Endothelial cell of umbilical vein (primary cell): Measurements from ENCODE around the gene ITGB1.

Experiments used
- EZH2 ChIP-seq: IDR thresholded peaks from 2 replicates; pipeline ENCODE4 v1.6.1; 2012; ENCODE audit warnings: borderline replicate concordance, low read depth, mild to moderate bottlenecking, moderate library complexity, low read length, inconsistent platforms; ENCODE audit not compliant: severe bottlenecking
- POLR2A ChIP-seq: IDR thresholded peaks from 2 replicates; pipeline ENCODE4 v1.6.1; 2012; ENCODE audit warnings: low read depth, mild to moderate bottlenecking, control low read depth, low read length
- POLR2AphosphoS5 ChIP-seq: IDR thresholded peaks from 2 replicates; pipeline ENCODE4 v1.6.1; 2012; ENCODE audit warnings: low read depth, mild to moderate bottlenecking, control low read depth, low read length, moderate library complexity; ENCODE audit not compliant: insufficient read depth
- TF ChIP-seq, protein P1 (sequence below), 2 donors: IDR thresholded peaks; 1 replicate in 1 of 2; 2 replicates in 1 of 2; pipeline ENCODE4 v1.5.1; 2011; ENCODE audit warnings: low read length in 2 of 2, mild to moderate bottlenecking in 2 of 2, moderate library complexity in 2 of 2, control low read depth in 1 of 2, inconsistent platforms in 1 of 2, low read depth in 1 of 2; ENCODE audit not compliant: insufficient read depth in 1 of 2; ENCODE audit errors: extremely low read depth in 1 of 2
- TF ChIP-seq, protein P2 (sequence below): IDR thresholded peaks from 2 replicates; pipeline ENCODE4 v1.6.1; 2011; ENCODE audit not compliant: insufficient read depth, insufficient read length

DNA sequence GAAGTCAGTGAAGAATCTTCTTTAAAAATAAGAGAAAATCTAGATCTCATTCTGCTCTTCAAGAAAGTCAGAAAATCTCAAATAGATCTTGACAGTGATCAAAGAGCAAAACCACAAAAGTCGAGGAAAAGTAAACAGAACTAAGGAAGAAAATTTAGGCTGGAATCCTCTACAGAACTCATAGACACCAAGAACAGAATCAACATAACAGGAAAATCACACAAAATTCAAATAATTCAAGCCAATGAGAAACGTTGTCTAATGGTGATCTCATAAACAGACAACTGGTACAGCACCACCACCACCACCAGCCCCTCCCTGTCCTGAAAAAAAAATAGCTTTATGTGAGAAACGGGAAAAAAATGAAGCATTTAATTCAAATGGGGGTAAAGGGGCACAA lies 6.9 kb downstream of the ITGB1 start:
- TF ChIP-seq, protein P1, sequence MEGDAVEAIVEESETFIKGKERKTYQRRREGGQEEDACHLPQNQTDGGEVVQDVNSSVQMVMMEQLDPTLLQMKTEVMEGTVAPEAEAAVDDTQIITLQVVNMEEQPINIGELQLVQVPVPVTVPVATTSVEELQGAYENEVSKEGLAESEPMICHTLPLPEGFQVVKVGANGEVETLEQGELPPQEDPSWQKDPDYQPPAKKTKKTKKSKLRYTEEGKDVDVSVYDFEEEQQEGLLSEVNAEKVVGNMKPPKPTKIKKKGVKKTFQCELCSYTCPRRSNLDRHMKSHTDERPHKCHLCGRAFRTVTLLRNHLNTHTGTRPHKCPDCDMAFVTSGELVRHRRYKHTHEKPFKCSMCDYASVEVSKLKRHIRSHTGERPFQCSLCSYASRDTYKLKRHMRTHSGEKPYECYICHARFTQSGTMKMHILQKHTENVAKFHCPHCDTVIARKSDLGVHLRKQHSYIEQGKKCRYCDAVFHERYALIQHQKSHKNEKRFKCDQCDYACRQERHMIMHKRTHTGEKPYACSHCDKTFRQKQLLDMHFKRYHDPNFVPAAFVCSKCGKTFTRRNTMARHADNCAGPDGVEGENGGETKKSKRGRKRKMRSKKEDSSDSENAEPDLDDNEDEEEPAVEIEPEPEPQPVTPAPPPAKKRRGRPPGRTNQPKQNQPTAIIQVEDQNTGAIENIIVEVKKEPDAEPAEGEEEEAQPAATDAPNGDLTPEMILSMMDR (IDR thresholded peaks at IDR 0.05; ENCODE audit: extremely low read depth in 1 of 2, insufficient read depth in 1 of 2, low read depth in 1 of 2, low read length in 2 of 2), result no peak
- TF ChIP-seq EZH2, result no peak
- TF ChIP-seq POLR2AphosphoS5, result no peak
- TF ChIP-seq, protein P2, sequence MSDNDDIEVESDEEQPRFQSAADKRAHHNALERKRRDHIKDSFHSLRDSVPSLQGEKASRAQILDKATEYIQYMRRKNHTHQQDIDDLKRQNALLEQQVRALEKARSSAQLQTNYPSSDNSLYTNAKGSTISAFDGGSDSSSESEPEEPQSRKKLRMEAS, result no peak
- no peak for TF ChIP-seq POLR2A
